Activated CD8-positive, alpha-beta memory T cell treated with anti-CD3 and anti-CD28 coated beads, Interleukin-2, amount 10 ng/mL, durations not matched to agents 7 days and 5 days (primary cell): ENCODE measurements around the gene HDAC1. TPM values are rescaled to one million over a fixed set of nuclear protein-coding genes. Genes with fewer than 3 reads are reported as not detected.
"Not testable (repeated sequence)": the region's sequence is repeated elsewhere in the genome, so short reads cannot be mapped to it uniquely, and the experiment has no call there.

Experiments
- ATAC-seq: fragments of 150-1000 bp; cut with Tn5 transposase; one replicate; pipeline ENCODE4 v1.10.0; 2021; ENCODE audit warnings: moderate library complexity
- CTCF ChIA-PET: fragments of 350-600 bp; sonication (Branson Sonifier 250); formaldehyde crosslinking; loops from one replicate; lab custom pipeline; 2021; ENCODE audit warnings: antibody characterized with exemption; lab: Charles Lee
- DNase-seq: peaks from one replicate; pipeline ENCODE4 v3.0.0-alpha.2; 2020
- H3K27ac Mint-ChIP-seq: one replicate; pipeline ENCODE4 v1.8.0; 2021; ENCODE audit warnings: mild to moderate bottlenecking, mixed read lengths
- H3K27me3 Mint-ChIP-seq: one replicate; pipeline ENCODE4 v1.8.0; 2021; ENCODE audit warnings: mixed read lengths
- H3K36me3 Mint-ChIP-seq: one replicate; pipeline ENCODE4 v1.8.0; 2021; ENCODE audit warnings: mild to moderate bottlenecking, mixed read lengths
- H3K4me1 Mint-ChIP-seq: one replicate; pipeline ENCODE4 v1.8.0; 2021; ENCODE audit warnings: mixed read lengths
- H3K4me3 Mint-ChIP-seq: one replicate; pipeline ENCODE4 v1.8.0; 2021; ENCODE audit warnings: mild to moderate bottlenecking, moderate library complexity, mixed read lengths
- H3K9me3 Mint-ChIP-seq: one replicate; pipeline ENCODE4 v1.8.0; 2022; ENCODE audit warnings: low read depth, mixed read lengths
- total RNA-seq, 2 experiments: library from RNA; stranded (reverse); gene quantifications; one replicate each; pipeline ENCODE4 v1.2.3, GENCODE V29; 2021

HDAC1 gene
- total RNA-seq, 2 experiments from 2014 or later, result 183 to 189 TPM

GRCh38 chr1:32263236-32263593, 28.7 kb upstream of the HDAC1 start:
- not testable (repeated sequence) for H3K27me3 Mint-ChIP-seq, H3K4me3 Mint-ChIP-seq, DNase-seq, ATAC-seq, H3K9me3 Mint-ChIP-seq
- H3K4me1 Mint-ChIP-seq, result peaks cover 55% of the 10 kb centered on the region
- CTCF ChIA-PET, result interaction anchor here (0.9 to 11.3 kb wide), 4 partner anchors 8 to 29 kb away, joined by 3 to 94 read pairs (median 6); partner anchors contain the start of genes FAM167B, HDAC1 and LCK
- peak overlapping the region; percentile 85 for H3K27ac Mint-ChIP-seq
- peaks cover 35% of the 10 kb centered on the region for H3K36me3 Mint-ChIP-seq

- CTCF ChIA-PET, result interaction anchor here (1.5 to 11.3 kb wide), 4 partner anchors 8 to 28 kb away, joined by 5 to 94 read pairs (median 10); partner anchors contain the start of genes FAM167B, HDAC1 and LCK
- Mint-ChIP-seq H3K4me3 (peak overlapping the region; percentile 22), H3K36me3 (peaks cover 33% of the 10 kb centered on the region), H3K27me3 (no peaks in the 10 kb centered on the region), H3K27ac (peak overlapping the region; percentile 85), H3K9me3 (no peaks in the 10 kb centered on the region), H3K4me1 (peaks cover 54% of the 10 kb centered on the region)
- DNase-seq (peak; percentile 70), ATAC-seq (peak; percentile 86)
These were observed 28.1 kb upstream of the HDAC1 start for GRCh38 chr1:32263744-32264143.

- ATAC-seq, result no peak
- Mint-ChIP-seq H3K27ac (peak overlapping the region; percentile 80), H3K36me3 (peaks cover 30% of the 10 kb centered on the region), H3K27me3 (no peaks in the 10 kb centered on the region), H3K9me3 (no peaks in the 10 kb centered on the region), H3K4me1 (peaks cover 51% of the 10 kb centered on the region), H3K4me3 (no peak overlapping the region)
- CTCF ChIA-PET, result interaction anchor here (1.4 to 11.3 kb wide), 5 partner anchors 9 to 25 kb away, joined by 3 to 94 read pairs (median 6); partner anchors contain the start of genes FAM167B, HDAC1 and LCK
- DNase-seq, result no peak
These were observed 26.0 kb upstream of the HDAC1 start for GRCh38 chr1:32265846-32266245.

GRCh38 chr1:32266921-32267591, 24.8 kb upstream of the HDAC1 start:
- ATAC-seq (peak; percentile 13), DNase-seq (no peak)
- Mint-ChIP-seq H3K4me1 (peaks cover 61% of the 10 kb centered on the region), H3K4me3 (peak overlapping the region; percentile 71), H3K9me3 (no peaks in the 10 kb centered on the region), H3K27ac (peak overlapping the region; percentile 97), H3K27me3 (no peaks in the 10 kb centered on the region), H3K36me3 (peaks cover 38% of the 10 kb centered on the region)
- CTCF ChIA-PET, result interaction anchor here (0.7 to 1.6 kb wide), 2 partner anchors 17 to 105 kb away, joined by 3 to 6 read pairs; partner anchors contain the start of gene LCK

GRCh38 chr1:32269744-32270143, 22.1 kb upstream of the HDAC1 start:
- peaks cover 46% of the 10 kb centered on the region for H3K36me3 Mint-ChIP-seq
- no peak overlapping the region for H3K4me3 Mint-ChIP-seq
- H3K4me1 Mint-ChIP-seq, result peaks cover 66% of the 10 kb centered on the region
- H3K27me3 Mint-ChIP-seq, result no peaks in the 10 kb centered on the region
- no peak for DNase-seq
- H3K27ac Mint-ChIP-seq, result peak overlapping the region; percentile 39
- no peak for ATAC-seq
- no peaks in the 10 kb centered on the region for H3K9me3 Mint-ChIP-seq
- CTCF ChIA-PET, result interaction anchor here (0.7 to 4.1 kb wide), 7 partner anchors 10 to 176 kb away, joined by 3 to 27 read pairs (median 5); partner anchors contain the start of genes FAM167B and HDAC1

GRCh38 chr1:32272557-32273390, 19.1 kb upstream of the HDAC1 start:
- peak; percentile 7 for ATAC-seq
- H3K27me3 Mint-ChIP-seq, result no peaks in the 10 kb centered on the region
- no peak for DNase-seq
- peak overlapping the region; percentile 56 for H3K4me3 Mint-ChIP-seq
- CTCF ChIA-PET, result interaction anchor here (0.7 to 1.3 kb wide), 4 partner anchors 14 to 155 kb away, joined by 3 to 6 read pairs (median 3); no protein-coding TSS in a partner anchor
- H3K36me3 Mint-ChIP-seq, result peaks cover 57% of the 10 kb centered on the region
- H3K4me1 Mint-ChIP-seq, result peaks cover 48% of the 10 kb centered on the region
- peak overlapping the region; percentile 86 for H3K27ac Mint-ChIP-seq
- no peaks in the 10 kb centered on the region for H3K9me3 Mint-ChIP-seq

GRCh38 chr1:32273391-32274208, 18.3 kb upstream of the HDAC1 start:
- Mint-ChIP-seq H3K4me1 (peaks cover 48% of the 10 kb centered on the region), H3K9me3 (no peaks in the 10 kb centered on the region), H3K4me3 (peak overlapping the region; percentile 56), H3K27me3 (no peaks in the 10 kb centered on the region), H3K27ac (peak overlapping the region; percentile 86), H3K36me3 (peaks cover 63% of the 10 kb centered on the region)
- DNase-seq, result peak; percentile 86
- peak; percentile 83 for ATAC-seq
- CTCF ChIA-PET, result interaction anchor here (0.9 to 1.3 kb wide), 4 partner anchors 8 to 33 kb away, joined by 3 to 6 read pairs (median 3); no protein-coding TSS in a partner anchor

GRCh38 chr1:32274646-32275340, 17.1 kb upstream of the HDAC1 start:
- H3K4me3 Mint-ChIP-seq, result no peak overlapping the region
- H3K27ac Mint-ChIP-seq, result peak overlapping the region; percentile 60
- DNase-seq, result no peak
- peaks cover 71% of the 10 kb centered on the region for H3K36me3 Mint-ChIP-seq
- no peaks in the 10 kb centered on the region for H3K27me3 Mint-ChIP-seq
- CTCF ChIA-PET, result interaction anchor here (0.9 to 1.3 kb wide), 4 partner anchors 9 to 34 kb away, joined by 3 to 6 read pairs (median 3); no protein-coding TSS in a partner anchor
- ATAC-seq, result no peak
- H3K4me1 Mint-ChIP-seq, result peaks cover 43% of the 10 kb centered on the region
- H3K9me3 Mint-ChIP-seq, result no peaks in the 10 kb centered on the region

- Mint-ChIP-seq H3K27ac (no peak overlapping the region), H3K4me3 (no peak overlapping the region), H3K4me1 (peaks cover 40% of the 10 kb centered on the region)
These were observed 16.5 kb upstream of the HDAC1 start for GRCh38 chr1:32275424-32275823.

GRCh38 chr1:32276032-32276782, 15.7 kb upstream of the HDAC1 start:
- CTCF ChIA-PET, result interaction anchor here (1.0 kb wide), 1 partner anchor 14 kb away, joined by 3 read pairs; no protein-coding TSS in a partner anchor
- Mint-ChIP-seq H3K9me3 (no peaks in the 10 kb centered on the region), H3K4me3 (no peak overlapping the region), H3K36me3 (peaks cover 72% of the 10 kb centered on the region), H3K27me3 (no peaks in the 10 kb centered on the region), H3K4me1 (peaks cover 37% of the 10 kb centered on the region), H3K27ac (no peak overlapping the region)
- no peak for ATAC-seq
- DNase-seq, result no peak

More at GRCh38 chr1:32275424-32275823, 16.5 kb upstream of the HDAC1 start:
- CTCF ChIA-PET, result no interaction called here
- no peaks in the 10 kb centered on the region for H3K9me3 Mint-ChIP-seq
- ATAC-seq (no peak), DNase-seq (no peak)
- H3K36me3 Mint-ChIP-seq, result peaks cover 73% of the 10 kb centered on the region
- H3K27me3 Mint-ChIP-seq, result no peaks in the 10 kb centered on the region

- H3K4me3 Mint-ChIP-seq, DNase-seq, H3K9me3 Mint-ChIP-seq, H3K27ac Mint-ChIP-seq, H3K27me3 Mint-ChIP-seq, H3K4me1 Mint-ChIP-seq, ATAC-seq: not testable (repeated sequence)
- CTCF ChIA-PET, result interaction anchor here (2.6 kb wide), 1 partner anchor 70 kb away, joined by 10 read pairs; no protein-coding TSS in a partner anchor
- H3K36me3 Mint-ChIP-seq, result peaks cover 42% of the 10 kb centered on the region
These were observed 7.1 kb upstream of the HDAC1 start for GRCh38 chr1:32284777-32285176.
